K562 (cell line): ENCODE results near the gene ZC3H10. TPM values are rescaled to one million over a fixed set of nuclear protein-coding genes. Genes with fewer than 3 reads are reported as not detected.

Experiments used
- BRD4 ChIP-seq: fragments of 200-600 bp; sonication (generic); IDR thresholded peaks from 2 replicates; pipeline ENCODE4 v1.6.1; 2017; ENCODE audit warnings: inconsistent platforms
- HNRNPK ChIP-seq: fragments of 200-400 bp; formaldehyde crosslinking; IDR thresholded peaks from one replicate; pipeline ENCODE4 v1.6.1; 2018; ENCODE audit warnings: mild to moderate bottlenecking, low read depth, low read length; ENCODE audit not compliant: poor library complexity, severe bottlenecking
- MEF2A ChIP-seq: IDR thresholded peaks from 2 replicates; pipeline ENCODE4 v1.6.1; 2011; ENCODE audit warnings: low read depth, mild to moderate bottlenecking, low read length, moderate library complexity; ENCODE audit not compliant: control insufficient read depth
- MIER1 ChIP-seq: fragments of 450-650 bp; IDR thresholded peaks from 2 replicates; pipeline ENCODE4 v1.6.1; 2016; ENCODE audit warnings: antibody characterized with exemption, mild to moderate bottlenecking, low read depth
- POLR3G ChIP-seq: IDR thresholded peaks from 2 replicates; pipeline ENCODE4 v1.6.1; 2011; ENCODE audit not compliant: insufficient read length, insufficient replicate concordance; ENCODE audit errors: extremely low read depth
- RBM17 ChIP-seq: fragments of 200-400 bp; formaldehyde crosslinking; IDR thresholded peaks from 2 replicates; pipeline ENCODE4 v1.6.1; 2017; ENCODE audit warnings: low read depth, mild to moderate bottlenecking, low read length, borderline replicate concordance
- SAFB ChIP-seq: fragments of 200-400 bp; formaldehyde crosslinking; IDR thresholded peaks from 2 replicates; pipeline ENCODE4 v1.6.1; 2017; ENCODE audit warnings: low read depth, low read length, borderline replicate concordance
- SFPQ ChIP-seq: fragments of 200-400 bp; formaldehyde crosslinking; IDR thresholded peaks from 2 replicates; pipeline ENCODE4 v1.6.1; 2017; ENCODE audit warnings: mild to moderate bottlenecking, low read depth, low read length, moderate library complexity
- SIX5 ChIP-seq, 2 experiments: IDR thresholded peaks; 2 replicates each; pipeline ENCODE4 v1.6.1; 2011; ENCODE audit warnings: low read length in 2 of 2, borderline replicate concordance in 1 of 2, low read depth in 1 of 2, mild to moderate bottlenecking in 1 of 2, moderate library complexity in 1 of 2; ENCODE audit not compliant: insufficient read depth in 1 of 2
- SNAPC5 ChIP-seq: fragments of 250-450 bp; sonication (Bioruptor Pico); IDR thresholded peaks from 2 replicates; pipeline ENCODE4 v1.8.0; 2021; ENCODE audit warnings: moderate library complexity, mild to moderate bottlenecking, inconsistent platforms
- ZFP1 ChIP-seq: fragments of 450-650 bp; formaldehyde crosslinking; IDR thresholded peaks from 2 replicates; pipeline ENCODE4 v1.4.0; 2020; ENCODE audit warnings: mild to moderate bottlenecking, mixed read lengths
- ZNF217 ChIP-seq: sonication (generic); formaldehyde crosslinking; IDR thresholded peaks from 2 replicates; pipeline ENCODE4 v1.8.0; 2022; ENCODE audit warnings: mild to moderate bottlenecking, missing genetic modification reagents
- polyA plus RNA-seq, 8 experiments: library from polyadenylated mRNA; depleted of rRNA in 4 of 8; stranded (reverse) in 5 of 8; unstranded in 3 of 8; fragments of >200 nt; fragmentation: Nextera tagmentation in 2 of 8; fragmentation: Illumina TruSeq in 1 of 8; extraction: Ambion mirVana in 2 of 8; extraction: Trizol in 1 of 8; gene quantifications; 2 replicates each; pipeline versions ENCODE4 v1.2.1 to v1.2.3, GENCODE V29; 2011 to 2014; ENCODE audit warnings: inconsistent platforms in 1 of 8, missing spikeins in 1 of 8
- total RNA-seq, 7 experiments: library from RNA; depleted of rRNA in 6 of 7; stranded (reverse); fragments of >200 nt in 6 of 7; fragmentation: Illumina TruSeq in 2 of 7; extraction: Trizol in 2 of 7; gene quantifications; 2 replicates each; pipeline versions ENCODE4 v1.2.1 to v1.2.3, GENCODE V29; 2011 to 2021; ENCODE audit warnings: low replicate concordance in 1 of 7
- TF ChIP-seq, protein P1 (sequence below): fragments of 250-450 bp; sonication (Bioruptor Pico); IDR thresholded peaks from 2 replicates; pipeline ENCODE4 v1.6.1; 2021; ENCODE audit warnings: mild to moderate bottlenecking
- TF ChIP-seq, protein P2 (sequence below): fragments of 250-450 bp; sonication (Bioruptor Pico); IDR thresholded peaks from 2 replicates; pipeline ENCODE4 v1.8.0; 2022; ENCODE audit warnings: inconsistent platforms

The ZC3H10 gene
- total and polyA plus RNA-seq, 9 of the 15 experiments (the other 6 are each of a cell fraction or from before 2014, with no cell fraction given) = 0.31 to 4.1 (median 1.6) TPM

DNA sequence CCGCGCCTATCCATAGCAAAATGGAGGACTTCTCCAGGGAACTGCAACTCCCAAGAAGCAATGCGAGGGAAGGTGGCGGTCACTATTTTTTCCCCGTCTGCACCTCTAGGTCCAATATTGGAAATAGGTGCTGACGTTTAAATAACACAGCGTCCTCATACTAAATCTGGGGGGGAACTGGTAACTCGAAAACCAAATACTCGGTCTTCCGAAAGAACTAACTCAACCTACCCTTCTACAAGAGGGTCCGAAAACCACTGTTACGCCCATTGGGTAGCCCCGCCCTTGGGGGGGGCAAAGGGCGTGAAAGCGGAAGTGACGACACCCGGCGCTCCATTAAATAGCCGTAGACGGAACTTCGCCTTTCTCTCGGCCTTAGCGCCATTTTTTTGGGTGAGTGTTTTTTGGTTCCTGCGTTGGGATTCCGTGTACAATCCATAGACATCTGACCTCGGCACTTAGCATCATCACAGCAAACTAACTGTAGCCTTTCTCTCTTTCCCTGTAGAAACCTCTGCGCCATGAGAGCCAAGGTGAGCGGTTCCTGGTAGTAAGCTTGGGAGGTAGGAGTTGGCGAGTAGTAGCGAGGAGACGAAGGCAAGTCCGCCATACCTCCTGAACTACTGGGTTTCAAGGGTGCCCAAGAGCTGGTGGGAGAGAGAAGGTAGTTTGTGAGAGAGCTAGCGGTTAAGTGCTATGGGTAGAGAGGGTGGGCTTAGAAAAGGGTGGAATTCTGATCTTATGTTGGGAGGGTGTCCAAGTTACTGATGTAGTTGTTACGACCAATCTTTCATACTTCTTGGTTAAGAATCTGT is 1.6 kb upstream of the ZC3H10 start, which contains the start of gene RPL41 (continued):
- TF ChIP-seq MEF2A (peak; percentile 35; the same call in 1 of the 2 replicates), MIER1 (peak; percentile 75), ZNF217 (CRISPR knock-in tag) (no peak), POLR3G (no peak), SIX5 (IDR thresholded peaks at IDR 0.05; ENCODE audit: borderline replicate concordance in 1 of 2, insufficient read depth in 1 of 2, low read depth in 1 of 2, low read length in 2 of 2) (peak; percentile 55 to 72), SNAPC5 (CRISPR knock-in tag) (no peak), SAFB (no peak), ZFP1 (CRISPR knock-in tag) (no peak), HNRNPK (no peak), SFPQ (no peak), RBM17 (no peak), BRD4 (peak; percentile 99)
- TF ChIP-seq, protein P1, sequence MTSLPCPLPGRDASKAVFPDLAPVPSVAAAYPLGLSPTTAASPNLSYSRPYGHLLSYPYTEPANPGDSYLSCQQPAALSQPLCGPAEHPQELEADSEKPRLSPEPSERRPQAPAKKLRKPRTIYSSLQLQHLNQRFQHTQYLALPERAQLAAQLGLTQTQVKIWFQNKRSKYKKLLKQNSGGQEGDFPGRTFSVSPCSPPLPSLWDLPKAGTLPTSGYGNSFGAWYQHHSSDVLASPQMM = no peak
- TF ChIP-seq, protein P2, sequence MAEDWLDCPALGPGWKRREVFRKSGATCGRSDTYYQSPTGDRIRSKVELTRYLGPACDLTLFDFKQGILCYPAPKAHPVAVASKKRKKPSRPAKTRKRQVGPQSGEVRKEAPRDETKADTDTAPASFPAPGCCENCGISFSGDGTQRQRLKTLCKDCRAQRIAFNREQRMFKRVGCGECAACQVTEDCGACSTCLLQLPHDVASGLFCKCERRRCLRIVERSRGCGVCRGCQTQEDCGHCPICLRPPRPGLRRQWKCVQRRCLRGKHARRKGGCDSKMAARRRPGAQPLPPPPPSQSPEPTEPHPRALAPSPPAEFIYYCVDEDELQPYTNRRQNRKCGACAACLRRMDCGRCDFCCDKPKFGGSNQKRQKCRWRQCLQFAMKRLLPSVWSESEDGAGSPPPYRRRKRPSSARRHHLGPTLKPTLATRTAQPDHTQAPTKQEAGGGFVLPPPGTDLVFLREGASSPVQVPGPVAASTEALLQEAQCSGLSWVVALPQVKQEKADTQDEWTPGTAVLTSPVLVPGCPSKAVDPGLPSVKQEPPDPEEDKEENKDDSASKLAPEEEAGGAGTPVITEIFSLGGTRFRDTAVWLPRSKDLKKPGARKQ = no peak
